Right ventricle myocardium inferior (tissue), 1 donor: ENCODE measurements around the gene CD160. TPM values are rescaled to one million over a fixed set of nuclear protein-coding genes. Genes with fewer than 3 reads are reported as not detected.
"Not testable (repeated sequence)": the region's sequence is repeated elsewhere in the genome, so short reads cannot be mapped to it uniquely, and the experiment has no call there.

Experiments used
- ATAC-seq: fragments of 200-7000 bp; cut with Tn5 transposase; one replicate; pipeline ENCODE4 v1.9.1; 2020; ENCODE audit warnings: mild to moderate bottlenecking, moderate library complexity
- DNase-seq: peaks from one replicate; pipeline ENCODE4 v3.0.0; 2021; ENCODE audit errors: missing footprints
- intact Hi-C: fragments of 100-400 bp; cut with DNase I; formaldehyde crosslinking; loops from one replicate; pipeline ENCODE4 v1.11.0; 2022
- long read RNA-seq: library from polyadenylated mRNA; unstranded; transcript quantifications from one replicate; pipeline ENCODE4 v2.0.0, GENCODE V29; 2021
- total RNA-seq: library from RNA; stranded (reverse); fragmentation: NEBNext Ultra II Directional; extraction: Animal tissue kit (Norgen Biotek cat#: 25700); gene quantifications from one replicate; pipeline ENCODE4 v1.2.1, GENCODE V29; 2021
- donor health status: DM: no; HTN: yes; CAD: no; lungs with severe emphysema.

CD160 gene, protein sequence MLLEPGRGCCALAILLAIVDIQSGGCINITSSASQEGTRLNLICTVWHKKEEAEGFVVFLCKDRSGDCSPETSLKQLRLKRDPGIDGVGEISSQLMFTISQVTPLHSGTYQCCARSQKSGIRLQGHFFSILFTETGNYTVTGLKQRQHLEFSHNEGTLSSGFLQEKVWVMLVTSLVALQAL
- total RNA-seq, result not detected
- long read RNA-seq, result 0 reads

DNA sequence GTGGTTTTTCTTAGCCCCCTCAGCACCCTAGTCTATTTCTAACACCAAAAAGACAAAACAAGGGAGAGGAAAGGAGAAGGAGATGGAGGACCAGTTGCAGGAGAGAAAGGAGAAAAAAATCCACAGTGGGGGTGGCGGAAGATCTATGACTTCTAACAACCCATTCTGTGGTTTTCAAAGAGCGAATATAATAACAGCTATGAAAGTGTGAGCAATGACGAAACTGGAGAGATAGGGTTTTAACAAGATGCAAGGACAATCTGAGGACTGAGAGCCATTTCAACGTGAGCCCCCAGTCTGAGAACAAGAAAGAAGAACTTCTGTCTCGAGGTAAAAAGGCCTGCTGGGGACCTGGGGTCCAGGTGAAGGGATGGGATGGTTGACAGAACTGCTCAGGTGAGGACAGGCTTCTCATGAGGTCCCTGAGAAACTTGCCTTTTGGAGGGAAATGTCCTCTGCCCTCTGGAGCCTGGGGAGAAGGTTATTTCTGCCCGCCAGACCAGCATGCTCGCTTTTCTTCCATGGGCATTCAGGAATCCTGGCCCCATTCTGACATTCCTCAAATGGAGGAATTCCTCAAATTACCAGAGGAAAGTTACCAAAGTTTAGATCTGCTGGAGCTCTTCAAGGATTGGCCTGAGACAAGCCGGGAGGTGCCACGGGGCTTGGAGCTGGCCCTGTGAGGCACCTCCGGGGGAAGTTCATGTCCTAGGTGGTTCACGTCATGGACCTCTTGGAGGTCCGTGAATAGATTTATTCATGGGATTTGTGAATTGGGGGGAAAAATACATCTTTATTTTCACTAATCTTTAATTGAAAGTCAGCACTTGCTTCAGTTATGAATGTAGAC is at the start of gene CD160:
CD160 (plus strand) TSS at position 270 of the 850 bp plus-strand sequence. CDS start 8,829 bp downstream, outside the sequence.
- DNase-seq, result no peak
- ATAC-seq, result no peak
- intact Hi-C loops, result no loop called here

DNA sequence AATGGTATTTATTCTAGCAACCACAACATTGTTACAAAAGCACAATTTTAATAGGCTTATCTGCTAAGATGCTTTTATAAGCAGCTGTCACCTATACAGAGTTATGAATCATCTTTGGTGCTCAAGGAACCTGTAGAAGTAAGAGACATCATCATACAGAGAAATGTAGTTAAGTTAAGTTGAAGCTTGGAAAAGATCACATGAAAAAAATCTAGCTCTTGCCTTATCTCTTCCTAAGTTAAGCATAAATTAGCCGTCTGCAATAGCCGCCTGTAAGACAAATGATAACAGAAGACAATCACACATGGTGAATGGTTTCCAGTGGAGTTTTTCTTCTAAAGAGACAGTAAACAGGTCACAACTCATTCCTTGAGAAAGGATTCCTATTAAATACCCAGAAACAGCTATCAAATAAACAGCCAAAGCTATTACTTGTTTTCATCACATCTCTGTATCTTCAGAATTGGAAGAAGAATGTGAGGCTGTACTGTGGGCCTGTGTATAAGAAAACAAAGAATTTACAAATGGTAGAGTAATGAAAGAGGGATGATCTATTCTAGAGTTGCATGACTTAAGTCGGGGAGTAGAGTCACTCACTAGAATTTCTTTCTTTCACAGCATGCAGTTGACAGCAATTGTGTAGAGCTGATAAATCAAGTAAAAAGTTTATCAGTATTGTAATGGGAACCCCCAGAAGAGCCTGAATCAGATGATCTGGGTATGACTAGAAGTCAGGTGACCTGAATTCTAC is 48.1 kb upstream of the CD160 start:
- DNase-seq, ATAC-seq, intact Hi-C loops: not testable (repeated sequence)

DNA sequence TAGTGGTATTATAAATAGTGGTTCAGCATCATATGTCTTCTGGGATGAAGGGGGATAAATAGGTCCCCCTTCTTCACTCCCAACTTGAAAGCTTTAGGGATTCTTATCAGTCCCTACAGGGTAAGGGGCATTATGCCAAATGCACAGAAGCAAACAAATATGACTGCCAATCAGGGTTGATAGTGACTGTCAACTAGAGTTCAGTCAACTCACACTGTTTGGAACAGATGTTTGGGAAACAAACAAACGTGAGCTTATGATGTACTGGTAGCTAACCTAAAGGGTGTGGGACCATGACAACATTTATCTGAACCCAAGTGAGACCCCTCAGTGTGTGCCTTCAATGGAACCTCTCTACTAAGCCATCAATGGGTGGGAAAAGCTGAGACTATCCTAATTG is 46.1 kb upstream of the CD160 start:
- intact Hi-C loops, DNase-seq, ATAC-seq: not testable (repeated sequence)

DNA sequence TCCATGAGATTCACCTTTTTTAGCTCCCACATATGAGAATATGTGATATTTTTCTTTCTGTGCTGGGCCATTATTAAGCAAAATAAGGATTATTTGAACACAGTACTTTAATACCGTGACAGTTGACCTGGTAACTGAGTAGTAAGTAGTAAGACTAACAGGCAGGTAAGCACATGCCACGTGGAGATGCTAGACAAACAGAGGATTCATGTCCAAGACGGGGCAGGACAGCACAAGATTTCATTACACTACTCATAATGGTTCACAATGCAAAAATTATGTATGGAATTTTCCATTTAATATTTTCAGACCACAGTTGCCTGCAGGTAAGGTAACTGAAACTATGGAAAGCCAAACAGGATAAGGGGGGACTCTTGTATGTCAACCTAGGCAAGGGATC is 34.4 kb upstream of the CD160 start:
- DNase-seq, intact Hi-C loops, ATAC-seq: not testable (repeated sequence)

DNA sequence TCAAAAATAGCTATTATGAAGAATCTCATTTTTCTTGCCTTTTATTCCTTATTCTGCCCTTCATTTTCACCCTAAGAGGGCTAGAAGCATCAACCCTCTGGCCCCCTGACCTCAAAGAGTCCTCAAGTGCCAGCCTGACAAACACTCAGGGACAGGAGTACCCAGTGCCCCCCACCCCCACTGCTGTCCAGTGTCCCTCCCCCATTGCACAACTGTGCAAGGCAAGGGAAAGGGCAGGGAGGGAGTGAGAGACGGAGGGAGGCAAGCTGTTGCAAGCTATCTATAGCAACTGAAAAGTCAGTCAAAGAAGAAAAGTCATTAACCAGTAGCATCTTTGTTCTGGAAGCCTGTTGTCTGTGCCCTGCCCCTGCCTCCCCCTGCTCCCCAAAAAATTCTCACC is 33.2 kb upstream of the CD160 start:
- ATAC-seq, intact Hi-C loops, DNase-seq: not testable (repeated sequence)

DNA sequence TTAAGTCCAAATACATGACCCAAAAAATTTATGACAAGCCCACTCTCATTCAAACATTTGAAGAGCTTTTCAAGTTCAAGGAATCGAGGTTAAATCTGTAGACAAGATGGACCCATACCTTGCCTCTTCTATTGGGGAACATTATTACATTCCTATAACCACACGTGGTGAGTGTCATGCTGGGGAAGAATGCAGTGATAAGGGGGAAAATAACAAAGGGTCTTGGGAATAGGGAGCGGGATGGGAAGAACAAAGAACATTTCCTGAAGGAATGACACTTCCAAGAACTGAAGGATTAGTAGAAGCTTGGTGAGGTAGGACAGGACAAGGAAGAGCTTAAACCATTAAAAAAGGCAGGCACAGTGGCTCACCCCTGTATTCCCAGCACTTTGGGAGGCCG is 31.0 kb upstream of the CD160 start:
- no peak for DNase-seq
- no peak for ATAC-seq
- intact Hi-C loops, result no loop called here

DNA sequence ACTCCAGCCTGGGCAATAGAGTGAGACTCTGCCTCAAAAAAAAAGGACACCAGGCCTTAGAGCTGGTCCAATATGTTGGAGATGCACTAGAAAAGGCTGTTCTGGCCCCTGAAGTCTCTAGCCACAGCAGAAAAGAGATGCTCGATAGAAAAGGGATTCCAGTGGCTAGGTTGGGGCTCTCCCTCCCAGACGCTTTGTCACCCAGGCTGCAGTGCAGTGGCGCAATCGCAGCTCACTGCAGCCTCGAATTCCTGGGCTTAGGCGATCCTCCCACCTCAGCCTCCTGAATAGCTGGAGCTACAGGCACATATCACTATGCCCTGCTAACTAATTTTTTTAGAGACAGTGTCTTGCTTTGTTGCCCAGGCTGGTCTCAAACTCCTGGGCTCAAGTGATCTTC is 30.4 kb upstream of the CD160 start:
- intact Hi-C loops, result no loop called here
- no peak for ATAC-seq
- DNase-seq, result no peak

DNA sequence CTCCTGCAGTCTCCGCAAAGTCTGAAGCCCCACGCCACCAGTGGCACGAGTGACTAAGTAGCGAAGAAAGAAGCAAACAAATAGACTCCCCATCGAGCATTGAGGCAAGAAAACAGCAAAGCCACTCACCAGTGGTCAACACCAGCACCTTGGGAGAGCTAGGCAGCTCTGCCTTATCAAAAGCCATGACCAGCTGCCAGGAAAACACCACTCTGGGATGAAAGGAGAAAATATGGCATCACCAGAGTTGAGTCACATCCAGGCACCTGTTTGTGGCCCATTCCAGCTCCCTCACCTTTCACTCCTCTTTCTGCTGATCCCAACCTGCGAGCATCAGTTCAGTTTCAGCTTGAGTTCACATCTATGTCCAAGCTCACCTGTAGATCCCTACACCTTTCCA is 29.4 kb upstream of the CD160 start:
- no peak for ATAC-seq
- intact Hi-C loops, result no loop called here
- DNase-seq, result no peak

DNA sequence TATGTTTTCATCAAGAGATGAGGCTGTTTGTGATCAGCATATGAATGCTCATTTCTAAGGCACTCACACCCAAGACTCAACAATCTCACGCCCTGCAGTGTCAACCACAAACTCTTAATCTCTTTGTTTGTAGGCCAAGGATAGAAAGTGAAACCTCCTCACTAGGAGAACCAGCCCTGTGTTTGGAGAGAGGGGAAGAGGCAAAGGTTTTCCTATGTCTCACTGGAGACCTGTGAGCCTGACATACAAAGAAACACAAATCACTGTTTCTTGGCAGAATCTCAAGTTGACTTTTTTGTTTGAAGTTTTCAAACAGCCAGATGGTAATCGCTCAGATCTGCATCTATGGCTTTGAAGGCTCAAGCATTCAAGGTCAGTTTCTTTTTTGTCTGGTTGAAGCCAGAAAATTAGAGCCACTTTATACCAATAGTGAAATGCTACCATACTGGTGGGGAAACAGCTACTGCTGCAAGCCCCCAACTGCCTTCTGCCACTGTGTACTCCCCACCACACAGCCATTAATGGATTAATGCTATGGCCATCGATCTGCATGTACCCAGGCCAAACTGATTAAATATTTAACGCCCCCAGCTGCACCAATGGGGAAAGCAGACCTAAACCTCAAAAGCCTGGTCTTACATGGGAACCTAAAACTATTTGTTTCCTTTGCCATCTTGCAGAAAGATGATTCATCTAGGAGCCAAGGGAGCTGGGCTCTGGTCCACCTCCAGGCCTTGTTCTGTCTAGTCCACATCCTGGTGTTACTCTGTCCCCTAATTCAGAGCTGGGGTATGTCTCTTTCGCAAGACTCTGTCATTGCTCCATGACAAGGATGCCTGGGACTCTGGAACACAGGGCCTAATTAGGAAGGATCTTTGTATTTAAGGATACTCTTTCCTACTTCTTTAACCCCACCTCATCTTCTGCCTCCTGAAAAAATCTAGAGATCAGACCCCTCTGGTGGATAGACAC is 28.4 kb upstream of the CD160 start:
- DNase-seq (no peak), ATAC-seq (no peak)
- intact Hi-C loops, result no loop called here

DNA sequence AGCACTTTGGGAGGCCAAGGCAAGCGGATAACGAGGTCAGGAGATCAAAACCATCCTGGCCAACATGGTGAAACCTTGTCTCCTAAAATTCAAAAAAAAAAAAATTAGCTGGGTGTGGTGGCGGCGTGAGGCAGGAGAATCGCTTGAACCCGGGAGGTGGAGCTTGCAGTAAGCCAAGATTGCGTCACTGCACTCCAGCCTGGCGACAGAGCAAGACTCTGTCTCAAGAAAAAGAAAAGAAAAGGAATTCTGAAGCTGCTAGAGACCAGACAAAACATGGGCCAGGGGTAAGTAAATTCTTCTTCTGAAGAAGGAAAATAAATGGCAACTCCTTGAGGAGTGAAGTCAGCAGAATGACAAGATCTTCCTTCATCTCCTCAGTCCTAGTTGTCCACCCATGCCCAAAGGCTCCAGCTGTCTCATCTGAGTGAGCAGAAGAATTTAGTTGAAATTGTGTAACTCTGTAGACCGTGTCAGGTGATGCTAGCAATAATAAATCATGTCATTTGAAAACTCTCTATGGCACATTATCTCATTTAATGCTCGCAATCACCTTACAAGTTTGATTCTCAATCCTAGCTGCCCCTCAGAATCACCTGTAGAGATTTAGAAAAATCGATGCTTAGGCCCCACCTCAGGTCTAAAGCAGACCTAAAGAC is 26.4 kb upstream of the CD160 start:
- intact Hi-C loops, result no loop called here
- DNase-seq, result no peak
- no peak for ATAC-seq

DNA sequence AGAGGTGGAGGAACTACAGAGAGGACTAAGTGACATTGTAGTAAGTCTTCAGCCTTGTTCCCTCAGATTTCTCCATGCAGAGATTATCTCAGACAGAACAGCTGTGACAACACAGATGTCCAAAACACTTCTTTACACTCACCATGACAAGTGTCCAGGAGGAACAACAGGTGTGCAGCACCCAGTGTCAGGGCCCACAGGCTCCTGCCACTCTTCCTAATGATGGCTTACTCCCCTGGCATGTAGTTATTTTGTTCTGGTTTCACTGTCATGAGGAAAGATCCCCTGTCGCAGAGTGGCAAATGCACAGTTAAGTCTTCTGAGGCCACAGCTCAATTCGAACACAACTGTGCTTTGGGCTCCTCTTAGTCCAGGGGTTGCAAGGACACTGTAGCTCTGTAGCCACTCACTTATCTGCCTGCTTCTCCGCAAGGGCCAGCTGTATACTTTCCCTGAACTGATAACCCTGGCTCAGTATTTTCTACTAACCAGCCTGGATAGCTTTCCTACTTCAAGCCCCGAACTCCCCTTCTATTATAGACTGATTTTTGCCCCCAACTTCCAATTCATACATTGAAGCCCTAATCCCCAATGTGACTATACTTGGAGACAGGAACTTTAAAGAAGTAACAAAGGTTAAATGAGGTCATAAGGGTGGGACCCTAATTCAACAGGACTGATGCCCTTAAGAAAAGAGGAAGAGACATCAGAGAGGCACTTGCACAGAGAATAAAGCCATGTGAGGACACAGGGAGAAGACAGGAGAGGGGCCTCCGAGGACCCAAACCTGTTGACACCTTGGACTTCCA is 23.3 kb upstream of the CD160 start:
- ATAC-seq, result no peak
- DNase-seq, result no peak
- intact Hi-C loops, result no loop called here

DNA sequence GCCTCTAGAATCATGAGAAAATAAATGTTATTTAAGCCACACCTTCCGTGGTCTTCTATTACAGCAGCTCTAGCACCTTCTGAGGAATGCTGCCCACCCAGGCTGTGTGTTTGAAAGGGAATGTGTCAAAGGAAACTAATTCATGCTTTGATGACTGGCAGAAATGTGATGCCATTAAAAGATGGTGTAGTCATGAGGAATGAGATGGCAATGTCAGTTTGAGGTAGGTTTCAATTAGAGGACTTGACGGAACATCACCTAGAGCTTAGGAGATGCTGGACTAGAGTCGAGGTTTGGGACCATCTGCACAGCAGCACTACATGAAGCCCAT is 22.7 kb upstream of the CD160 start:
- ATAC-seq, result no peak
- no peak for DNase-seq
- intact Hi-C loops, result no loop called here

DNA sequence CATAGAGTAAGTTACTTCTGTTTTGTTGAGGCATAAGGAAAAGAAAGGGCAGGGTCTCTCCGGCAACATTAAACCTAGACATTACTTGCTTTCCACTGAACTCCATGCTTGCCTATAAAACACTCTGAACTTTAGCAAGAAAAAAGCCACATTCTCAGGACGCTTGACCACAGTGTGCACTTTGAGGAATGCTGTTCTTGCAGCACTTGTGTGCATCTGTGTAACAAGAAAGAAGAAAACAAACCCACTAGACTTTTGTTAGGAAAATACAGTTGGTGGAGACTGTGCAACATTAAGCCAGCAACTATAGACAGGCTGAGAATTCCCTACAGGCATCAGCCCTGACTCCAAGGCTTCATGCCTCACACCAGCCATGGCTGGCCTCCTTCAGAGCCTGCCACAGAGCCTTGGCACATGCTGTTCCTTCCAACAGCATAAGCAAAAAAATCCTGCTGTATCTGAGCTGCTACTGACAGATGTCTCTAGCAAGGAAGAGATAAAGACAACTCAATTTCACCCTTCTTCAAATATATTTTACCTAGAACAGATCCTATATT is 17.9 kb upstream of the CD160 start:
- intact Hi-C loops, result no loop called here
- DNase-seq, result no peak
- no peak for ATAC-seq

DNA sequence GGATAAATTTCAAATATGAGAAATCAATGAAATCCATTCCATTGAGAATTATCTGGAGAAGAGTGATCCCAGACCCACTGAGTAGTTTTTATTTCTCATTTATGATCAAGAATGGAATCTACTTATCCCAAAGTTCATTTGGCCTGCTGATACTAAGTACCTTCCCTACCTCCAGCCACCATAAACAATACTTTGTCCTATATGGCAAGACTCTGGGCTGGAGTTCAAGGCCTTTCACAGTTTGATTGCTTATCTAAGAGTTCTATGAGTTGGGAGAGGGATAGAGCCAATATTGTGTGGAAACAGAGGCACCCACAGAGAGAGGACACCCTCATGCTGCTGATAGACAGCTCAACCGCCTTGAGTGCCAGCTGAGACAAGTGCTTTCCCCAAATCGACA is 17.2 kb upstream of the CD160 start:
- intact Hi-C loops, result no loop called here
- DNase-seq, result no peak
- no peak for ATAC-seq

DNA sequence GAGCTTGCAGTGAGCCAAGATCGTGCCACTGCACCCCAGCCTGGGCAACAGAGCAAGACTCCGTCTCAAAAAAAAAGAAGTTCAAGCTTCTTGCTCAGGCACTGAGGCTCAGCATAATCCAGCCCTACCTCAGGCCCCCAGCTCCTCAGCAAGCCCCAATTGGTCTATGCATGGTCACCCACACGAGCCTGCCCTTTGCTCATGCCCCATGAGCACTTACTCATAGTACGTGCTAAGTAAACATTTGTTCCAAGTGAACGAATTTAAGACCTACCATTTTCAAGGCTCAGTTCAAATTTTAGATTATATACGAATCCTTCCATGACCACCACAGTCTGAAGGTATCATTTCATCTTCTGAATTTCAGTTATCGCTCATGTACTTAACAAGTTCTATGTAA is 16.5 kb upstream of the CD160 start:
- no peak for DNase-seq
- intact Hi-C loops, result no loop called here
- no peak for ATAC-seq

DNA sequence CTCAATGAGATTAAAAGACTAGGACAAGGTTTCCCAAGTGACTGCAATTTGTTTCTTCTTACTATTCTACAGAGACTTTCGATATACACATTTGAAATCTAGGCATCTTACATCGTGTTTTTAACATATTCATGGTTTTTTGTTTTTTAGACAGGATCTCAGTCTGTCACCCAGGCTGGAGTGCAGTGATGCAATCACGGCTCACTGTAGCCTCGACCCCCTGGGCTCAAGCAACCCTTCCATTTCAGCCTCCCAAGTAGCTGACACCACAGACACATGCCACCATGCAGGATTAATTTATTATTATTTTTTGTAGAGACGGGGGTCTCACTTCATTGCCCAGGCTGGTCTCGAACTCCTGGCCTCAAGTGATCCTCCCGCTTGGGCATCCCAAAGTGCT is 13.7 kb upstream of the CD160 start:
- no peak for ATAC-seq
- no peak for DNase-seq
- intact Hi-C loops, result no loop called here

DNA sequence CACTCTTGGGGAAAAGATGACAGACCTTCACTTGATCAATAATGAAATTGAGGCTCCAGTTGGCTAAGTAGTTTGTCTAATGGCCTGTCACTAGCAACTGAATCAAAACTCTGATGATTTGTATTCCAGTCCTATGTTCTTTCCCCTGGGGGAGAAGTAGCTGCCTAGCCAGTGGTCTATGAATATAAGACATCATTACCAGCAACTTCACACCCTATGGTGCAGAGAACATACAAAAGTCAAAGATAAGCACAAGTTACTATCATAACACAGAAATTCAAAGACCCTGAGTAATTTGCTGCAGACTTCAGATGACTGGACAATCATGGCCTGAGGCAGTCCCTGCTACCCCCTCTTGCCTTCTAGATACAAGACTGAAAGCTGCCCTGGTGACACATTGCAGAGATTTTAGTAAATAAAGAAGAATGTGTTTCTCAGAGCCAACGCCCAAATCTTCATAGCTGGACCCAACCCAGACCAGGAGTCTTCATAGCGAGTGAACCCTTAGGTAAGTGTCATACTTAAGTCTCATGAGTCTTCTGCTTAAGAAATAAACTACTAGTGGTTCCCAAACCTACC is 13.1 kb upstream of the CD160 start:
- DNase-seq (no peak), ATAC-seq (no peak)
- intact Hi-C loops, result no loop called here
